GM18517 (cell line): Measurements from ENCODE around the gene FILIP1.
A peak's percentile ranks its signal among the peaks of the same experiment; 100 is the strongest.
"Not testable (repeated sequence)": the region's sequence is repeated elsewhere in the genome, so short reads cannot be mapped to it uniquely, and the experiment has no call there.

ENCODE experiments used
- ATAC-seq: cut with Tn5 transposase; IDR thresholded peaks from one replicate; pipeline ENCODE4 v1.9.1; 2021; ENCODE audit warnings: mild to moderate bottlenecking, moderate library complexity; ENCODE audit not compliant: unreplicated experiment

Gene FILIP1

GRCh38 chr6:75458895-75459294, 34.7 kb downstream of the FILIP1 start:
- ATAC-seq = no peak

GRCh38 chr6:75450903-75451302, 42.7 kb downstream of the FILIP1 start:
- no peak for ATAC-seq

GRCh38 chr6:75449630-75450206, 43.9 kb downstream of the FILIP1 start:
- no peak for ATAC-seq

- peak; percentile 51 for ATAC-seq
Observed at GRCh38 chr6:75446241-75446880, 47.2 kb downstream of the FILIP1 start.

GRCh38 chr6:75445738-75446137, 47.9 kb downstream of the FILIP1 start:
- ATAC-seq = no peak

GRCh38 chr6:75444899-75445298, 48.7 kb downstream of the FILIP1 start:
- ATAC-seq = no peak

GRCh38 chr6:75441883-75442282, 51.7 kb downstream of the FILIP1 start:
- ATAC-seq = not testable (repeated sequence)

GRCh38 chr6:75441479-75441878, 52.1 kb downstream of the FILIP1 start:
- not testable (repeated sequence) for ATAC-seq

GRCh38 chr6:75438442-75439116, 55.0 kb downstream of the FILIP1 start:
- ATAC-seq = no peak

- no peak for ATAC-seq
Observed at GRCh38 chr6:75438013-75438431, 55.6 kb downstream of the FILIP1 start.

- ATAC-seq = no peak
Observed at GRCh38 chr6:75437421-75437891, 56.1 kb downstream of the FILIP1 start.

GRCh38 chr6:75436869-75437268, 56.7 kb downstream of the FILIP1 start:
- no peak for ATAC-seq

- not testable (repeated sequence) for ATAC-seq
Observed at GRCh38 chr6:75432809-75433208, 60.8 kb downstream of the FILIP1 start.

- ATAC-seq = no peak
Observed at GRCh38 chr6:75431379-75431778, 62.2 kb downstream of the FILIP1 start.

- no peak for ATAC-seq
Observed at GRCh38 chr6:75430631-75431325, 62.8 kb downstream of the FILIP1 start.

GRCh38 chr6:75429061-75429703, 64.4 kb downstream of the FILIP1 start:
- ATAC-seq = no peak

- no peak for ATAC-seq
Observed at GRCh38 chr6:75428204-75428603, 65.4 kb downstream of the FILIP1 start.

- no peak for ATAC-seq
Observed at GRCh38 chr6:75427329-75427728, 66.3 kb downstream of the FILIP1 start.

GRCh38 chr6:75424618-75425548, 68.7 kb downstream of the FILIP1 start:
- no peak for ATAC-seq

GRCh38 chr6:75423386-75423785, 70.2 kb downstream of the FILIP1 start:
- no peak for ATAC-seq
